ENCODE measurements around the gene AFDN.

AFDN gene, protein sequence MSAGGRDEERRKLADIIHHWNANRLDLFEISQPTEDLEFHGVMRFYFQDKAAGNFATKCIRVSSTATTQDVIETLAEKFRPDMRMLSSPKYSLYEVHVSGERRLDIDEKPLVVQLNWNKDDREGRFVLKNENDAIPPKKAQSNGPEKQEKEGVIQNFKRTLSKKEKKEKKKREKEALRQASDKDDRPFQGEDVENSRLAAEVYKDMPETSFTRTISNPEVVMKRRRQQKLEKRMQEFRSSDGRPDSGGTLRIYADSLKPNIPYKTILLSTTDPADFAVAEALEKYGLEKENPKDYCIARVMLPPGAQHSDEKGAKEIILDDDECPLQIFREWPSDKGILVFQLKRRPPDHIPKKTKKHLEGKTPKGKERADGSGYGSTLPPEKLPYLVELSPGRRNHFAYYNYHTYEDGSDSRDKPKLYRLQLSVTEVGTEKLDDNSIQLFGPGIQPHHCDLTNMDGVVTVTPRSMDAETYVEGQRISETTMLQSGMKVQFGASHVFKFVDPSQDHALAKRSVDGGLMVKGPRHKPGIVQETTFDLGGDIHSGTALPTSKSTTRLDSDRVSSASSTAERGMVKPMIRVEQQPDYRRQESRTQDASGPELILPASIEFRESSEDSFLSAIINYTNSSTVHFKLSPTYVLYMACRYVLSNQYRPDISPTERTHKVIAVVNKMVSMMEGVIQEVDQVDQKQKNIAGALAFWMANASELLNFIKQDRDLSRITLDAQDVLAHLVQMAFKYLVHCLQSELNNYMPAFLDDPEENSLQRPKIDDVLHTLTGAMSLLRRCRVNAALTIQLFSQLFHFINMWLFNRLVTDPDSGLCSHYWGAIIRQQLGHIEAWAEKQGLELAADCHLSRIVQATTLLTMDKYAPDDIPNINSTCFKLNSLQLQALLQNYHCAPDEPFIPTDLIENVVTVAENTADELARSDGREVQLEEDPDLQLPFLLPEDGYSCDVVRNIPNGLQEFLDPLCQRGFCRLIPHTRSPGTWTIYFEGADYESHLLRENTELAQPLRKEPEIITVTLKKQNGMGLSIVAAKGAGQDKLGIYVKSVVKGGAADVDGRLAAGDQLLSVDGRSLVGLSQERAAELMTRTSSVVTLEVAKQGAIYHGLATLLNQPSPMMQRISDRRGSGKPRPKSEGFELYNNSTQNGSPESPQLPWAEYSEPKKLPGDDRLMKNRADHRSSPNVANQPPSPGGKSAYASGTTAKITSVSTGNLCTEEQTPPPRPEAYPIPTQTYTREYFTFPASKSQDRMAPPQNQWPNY (N-terminal part only)

DNA sequence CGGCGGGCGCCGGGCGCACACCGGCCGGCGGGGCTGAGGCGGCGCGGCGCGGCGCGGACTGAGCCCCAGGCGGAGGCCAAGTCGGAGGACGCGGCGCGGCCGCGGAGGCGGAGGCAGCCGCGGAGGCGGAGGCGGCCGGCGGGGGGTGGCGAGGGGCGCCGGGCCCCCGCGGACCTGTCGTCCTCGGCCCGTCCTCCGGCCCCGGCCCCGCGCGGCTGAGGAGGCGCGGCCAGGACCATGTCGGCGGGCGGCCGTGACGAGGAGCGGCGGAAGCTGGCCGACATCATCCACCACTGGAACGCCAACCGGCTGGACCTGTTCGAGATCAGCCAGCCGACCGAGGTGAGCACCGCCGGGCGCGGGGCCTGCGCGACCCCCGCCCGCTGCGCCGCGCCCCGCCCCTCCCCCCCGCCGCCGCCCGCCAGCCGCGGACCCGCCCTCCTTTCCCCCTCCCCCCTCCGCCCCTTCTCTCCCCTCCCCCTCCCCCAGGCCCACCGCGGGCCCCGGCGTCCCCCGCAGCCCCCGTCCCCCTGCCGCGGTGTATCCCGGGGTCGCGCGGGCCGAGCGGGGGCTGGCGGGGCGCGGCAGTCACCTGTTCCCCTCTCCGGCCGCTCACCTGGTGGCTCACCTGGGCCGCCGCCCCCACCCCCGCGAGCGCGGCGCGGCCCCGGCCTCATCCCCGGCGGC is at the start of gene AFDN:
Gene AFDN (plus strand): TSS at position 16 of the 687 bp plus-strand sequence. CDS start 222 bp downstream, at position 238.
- DNase-seq (ENCODE audit: low read depth): no peak

DNA sequence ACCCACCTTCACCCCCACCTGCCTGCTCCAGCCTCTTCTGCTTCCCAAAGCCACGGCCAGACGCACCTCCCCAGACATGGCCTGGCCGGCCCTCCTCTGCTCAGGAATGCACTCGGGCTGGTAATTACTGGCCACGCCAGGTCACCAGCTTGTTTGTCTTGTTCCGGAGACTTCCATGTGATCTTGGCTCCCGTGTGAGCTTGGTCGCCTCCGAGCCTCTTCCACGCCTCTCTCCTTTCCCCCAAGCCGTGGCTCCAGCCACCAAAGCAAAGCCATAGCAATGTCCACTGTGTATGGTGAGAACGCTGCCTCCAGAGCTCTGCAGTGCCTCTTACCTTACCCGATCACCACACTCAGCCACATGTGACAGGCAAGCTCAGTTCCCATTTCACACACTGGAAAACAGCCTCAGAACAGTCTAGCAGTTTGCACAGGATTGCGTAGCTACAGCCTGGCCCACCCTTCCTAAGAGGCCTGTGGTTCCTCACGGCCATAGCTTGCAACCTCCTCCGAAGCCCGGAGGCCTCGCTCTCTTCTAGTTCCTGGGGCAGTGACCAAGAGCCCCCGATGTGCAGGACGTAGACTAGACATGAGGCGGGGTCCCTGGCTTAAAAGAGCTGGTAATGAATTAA is 48.1 kb upstream of the AFDN start:
- no peak for DNase-seq (ENCODE audit: low read depth)

DNA sequence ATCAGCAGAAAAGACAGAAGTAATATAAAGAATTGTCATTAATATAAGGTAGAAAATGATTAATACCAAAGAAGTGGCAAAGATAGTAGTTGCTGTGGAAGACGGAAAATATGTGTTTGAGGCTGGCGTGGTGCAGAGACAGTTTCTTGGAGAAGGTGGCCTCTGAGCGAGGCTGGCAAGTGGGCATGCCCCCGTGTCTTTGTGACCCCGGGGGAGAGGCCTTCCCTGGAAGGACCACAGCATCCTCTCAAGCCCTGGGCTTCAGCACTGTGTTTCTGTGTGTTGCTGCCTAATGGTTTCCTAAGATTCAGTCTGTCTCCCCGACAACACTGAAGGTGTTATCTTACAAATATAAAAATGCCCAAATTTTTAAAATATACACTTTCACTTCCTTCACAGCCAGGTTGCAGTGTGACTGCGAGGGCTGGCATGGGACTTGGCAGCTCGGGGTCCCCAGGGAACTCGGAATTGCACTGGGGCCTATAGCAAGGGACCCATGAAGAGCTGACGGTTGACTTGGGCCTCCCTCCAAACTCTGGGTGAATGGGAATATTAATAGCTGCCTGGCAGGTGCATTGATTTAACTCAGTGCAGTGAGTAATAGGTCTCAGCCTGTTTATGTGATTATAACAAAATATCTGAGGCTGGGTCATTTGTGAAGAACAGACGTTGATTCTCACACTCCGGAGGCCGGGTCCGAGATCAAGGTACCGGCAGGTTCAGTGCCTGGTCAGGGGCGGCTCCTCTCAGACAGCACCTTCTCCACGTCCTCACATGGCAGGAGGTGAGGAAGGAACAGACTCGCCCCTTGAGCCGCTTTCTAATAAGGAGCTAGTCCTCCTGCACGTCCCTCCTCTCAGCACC is 47.4 kb upstream of the AFDN start:
- no peak for DNase-seq (ENCODE audit: low read depth)

DNA sequence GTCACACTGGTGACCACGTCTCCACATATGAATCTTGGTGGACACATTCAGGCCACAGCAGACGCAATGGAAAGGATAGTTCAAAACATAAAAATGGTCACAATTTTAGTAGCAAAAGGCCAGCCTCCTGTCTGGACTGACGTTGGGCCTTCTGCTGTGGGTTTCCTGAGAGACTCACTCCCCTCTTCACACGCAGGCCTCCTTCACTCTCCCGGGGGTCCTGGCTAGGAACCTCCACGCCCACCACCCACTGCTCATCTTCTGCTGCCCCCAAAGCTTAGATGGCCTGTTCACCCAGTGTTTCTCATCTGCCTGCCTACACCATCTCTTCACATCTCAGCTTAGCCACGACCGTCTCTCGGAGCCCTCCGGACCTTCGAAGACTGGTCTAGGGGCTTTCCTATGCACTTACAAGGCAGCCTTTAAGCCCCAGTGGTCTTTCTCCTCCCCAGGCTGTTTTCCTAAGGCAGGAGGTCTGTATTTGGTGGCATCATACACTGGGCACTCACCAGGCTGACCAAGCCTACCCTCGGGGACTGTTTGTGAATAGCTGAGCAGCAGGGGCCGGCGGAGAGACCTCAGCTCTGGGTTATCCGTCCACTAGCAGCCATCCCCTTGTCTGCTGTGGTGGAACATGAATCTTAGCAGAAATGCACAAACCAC is 46.6 kb upstream of the AFDN start:
- no peak for DNase-seq (ENCODE audit: low read depth)

DNA sequence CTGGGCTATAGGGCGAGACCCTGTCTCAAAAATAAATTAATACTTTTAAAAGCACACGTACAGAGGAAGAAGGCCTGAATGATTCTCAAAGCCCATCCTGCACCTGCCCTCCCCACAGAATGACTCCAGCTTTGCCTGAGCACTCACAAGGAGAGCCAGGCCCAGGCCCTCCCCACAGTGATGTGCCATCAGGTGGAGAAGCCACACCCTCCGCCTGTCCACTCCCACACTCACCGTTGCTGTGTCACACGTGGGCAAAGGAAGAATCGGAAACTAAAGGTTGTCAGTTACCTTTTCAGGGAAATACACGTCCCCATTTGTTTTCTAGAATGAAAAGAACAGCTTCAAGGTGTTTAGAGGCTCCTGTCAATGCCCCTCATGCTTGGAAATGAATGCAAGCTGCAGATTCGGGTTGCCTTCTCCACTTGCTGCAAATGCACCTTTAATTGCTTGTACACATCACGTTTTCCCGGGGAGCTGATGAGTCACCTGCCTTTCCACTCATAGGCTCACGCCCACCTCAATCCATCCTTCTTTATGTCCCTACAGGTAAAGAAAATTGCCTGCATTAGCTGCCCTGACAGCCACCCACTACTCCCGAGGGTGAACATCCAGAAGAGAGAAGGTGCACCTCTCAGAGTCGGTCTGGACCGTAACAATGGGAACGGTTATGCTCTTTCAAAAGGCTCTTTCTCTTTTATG is 45.5 kb upstream of the AFDN start:
- DNase-seq (ENCODE audit: low read depth): no peak

DNA sequence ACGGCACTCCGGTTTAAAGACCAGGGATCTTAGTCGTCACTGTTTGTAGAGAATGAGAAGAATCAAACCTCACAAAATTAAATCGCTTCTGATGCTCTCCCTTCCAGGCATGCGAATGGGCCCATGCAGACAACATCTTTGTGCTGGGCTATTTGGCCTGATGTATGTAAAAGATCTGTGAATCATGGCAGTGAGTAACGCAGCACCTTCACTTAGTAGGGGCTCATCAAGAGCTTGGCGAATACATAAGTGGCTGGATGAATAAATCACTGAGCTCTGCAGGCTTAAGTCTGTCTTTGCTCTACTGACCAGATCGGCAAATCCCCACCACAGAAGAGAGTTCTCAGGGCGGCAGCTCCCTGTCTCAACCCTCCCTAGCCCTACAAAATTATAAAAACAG is 44.8 kb upstream of the AFDN start:
- DNase-seq (ENCODE audit: low read depth): no peak

DNA sequence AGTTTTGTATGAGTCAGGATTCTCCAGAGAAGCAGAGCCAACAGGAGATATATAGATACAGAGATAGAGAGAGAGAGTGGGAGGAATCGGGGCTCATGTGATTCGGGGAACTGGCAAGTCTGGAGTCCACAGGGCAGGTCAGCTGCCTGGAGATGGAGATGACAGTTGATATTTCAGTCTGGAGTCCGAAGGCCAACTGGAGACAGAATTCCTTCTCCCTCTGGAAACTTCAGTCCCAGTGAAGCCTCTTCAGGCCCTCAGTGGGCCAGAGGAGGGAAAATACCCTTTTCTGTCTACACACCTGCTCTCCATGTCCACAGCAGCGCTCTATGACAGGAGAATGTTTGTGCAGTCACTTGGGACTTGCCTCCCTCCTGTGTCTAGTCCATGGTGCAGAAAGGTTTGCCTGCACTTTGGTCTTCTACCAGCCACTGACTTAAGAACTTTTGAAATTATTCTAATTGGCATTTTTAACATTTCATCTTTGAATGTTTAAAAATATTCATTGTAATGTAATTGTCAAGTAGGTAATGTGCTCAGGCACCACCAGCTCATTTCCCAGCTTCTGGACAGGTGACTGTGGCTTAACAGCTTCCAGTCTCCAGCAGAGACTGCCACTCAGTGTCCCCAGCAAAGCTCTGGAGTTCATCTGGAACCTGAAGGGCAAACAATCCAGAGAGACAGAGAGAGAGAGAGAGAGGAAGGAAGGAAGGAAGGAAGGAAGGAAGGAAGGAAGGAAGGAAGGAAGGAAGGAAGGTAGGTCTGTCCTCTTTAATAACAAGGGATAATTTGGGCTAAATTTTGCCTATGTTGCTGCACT is 43.8 kb upstream of the AFDN start:
- DNase-seq (ENCODE audit: low read depth): no peak

DNA sequence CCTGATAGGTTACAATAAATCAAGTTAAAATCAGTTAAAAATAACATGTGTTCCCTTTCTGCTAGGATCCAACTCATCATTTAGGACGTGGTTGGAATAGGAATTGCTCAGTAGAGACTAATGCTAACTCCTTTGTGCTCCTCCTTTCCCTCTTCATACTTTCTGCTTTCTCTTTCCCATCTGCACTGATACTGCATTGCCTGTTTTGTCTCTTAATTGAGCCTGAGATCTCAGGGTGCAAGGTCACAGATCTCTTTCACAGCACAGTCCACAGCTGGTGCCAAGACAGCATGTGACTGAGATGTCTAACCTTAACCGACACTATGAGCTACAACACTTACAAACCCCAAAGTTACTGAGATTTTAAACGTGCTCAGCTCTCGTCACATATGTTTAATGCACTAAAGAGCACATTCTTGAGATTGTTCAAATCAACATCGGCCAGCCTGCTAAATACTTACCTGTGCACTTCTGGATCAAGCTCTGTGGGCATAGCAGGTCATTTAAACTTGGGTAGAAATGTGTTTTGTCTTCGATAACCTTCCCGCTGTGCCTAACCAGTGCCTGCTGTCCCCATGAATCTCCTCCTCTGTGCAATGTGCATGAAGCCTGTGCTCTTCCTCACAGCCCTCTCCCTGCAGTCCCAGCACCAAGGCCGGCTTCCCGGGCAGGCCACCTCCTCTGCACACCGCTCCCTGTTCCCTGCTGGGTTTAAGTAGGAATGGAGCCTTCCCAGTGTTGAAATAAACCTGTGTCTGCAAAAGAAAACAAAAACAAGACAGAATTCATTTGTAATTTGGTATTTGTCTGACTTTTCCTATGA is 39.6 kb upstream of the AFDN start:
- DNase-seq (ENCODE audit: low read depth): no peak

DNA sequence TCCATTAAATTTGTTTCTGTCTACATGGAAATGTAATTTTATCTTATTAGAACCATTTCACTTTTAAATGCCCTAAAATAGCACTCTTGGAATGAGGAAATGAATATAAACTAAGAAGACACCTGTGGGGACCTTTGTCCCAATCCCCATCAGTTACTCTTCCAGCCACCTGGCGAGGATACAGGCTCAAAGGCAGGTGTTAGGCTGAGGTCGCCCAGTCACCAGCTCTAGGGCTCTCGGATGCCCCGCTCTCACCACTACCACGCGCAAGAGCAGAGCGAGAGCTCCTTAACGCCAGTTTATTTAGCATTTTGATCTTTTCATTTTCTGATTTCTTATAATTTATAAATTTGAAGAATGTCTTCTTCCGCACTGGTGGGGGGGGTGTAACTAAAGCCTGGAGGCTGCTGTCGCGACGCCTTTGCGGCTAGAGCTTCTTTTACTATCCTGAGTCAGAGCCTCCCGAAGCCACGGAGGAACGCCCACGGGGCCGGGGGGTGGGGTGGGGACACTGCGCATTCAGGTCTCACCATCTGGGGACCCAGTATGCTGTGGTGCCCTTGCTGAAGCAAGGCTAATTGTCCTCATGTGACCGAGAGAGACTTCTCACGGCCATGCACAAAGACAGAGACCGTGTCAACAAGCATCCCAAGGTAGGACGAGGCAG is 38.7 kb upstream of the AFDN start:
- DNase-seq (ENCODE audit: low read depth): no peak

DNA sequence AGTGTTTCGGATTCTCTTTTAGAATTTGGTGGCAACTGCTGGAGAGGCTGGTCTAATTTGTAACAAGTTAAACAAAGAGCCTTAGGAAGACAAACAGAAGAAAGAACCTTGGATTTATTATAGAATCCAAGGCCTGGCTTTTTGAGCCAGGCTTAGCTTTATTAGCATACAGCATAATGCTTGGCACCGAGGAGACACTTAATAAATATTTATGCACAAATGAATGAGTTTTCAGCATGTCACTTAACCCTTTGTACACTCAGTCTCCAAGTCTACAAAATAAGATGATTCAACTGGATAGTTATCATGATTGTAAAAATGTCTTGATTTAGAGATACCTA is 38.2 kb upstream of the AFDN start:
- DNase-seq (ENCODE audit: low read depth): no peak

DNA sequence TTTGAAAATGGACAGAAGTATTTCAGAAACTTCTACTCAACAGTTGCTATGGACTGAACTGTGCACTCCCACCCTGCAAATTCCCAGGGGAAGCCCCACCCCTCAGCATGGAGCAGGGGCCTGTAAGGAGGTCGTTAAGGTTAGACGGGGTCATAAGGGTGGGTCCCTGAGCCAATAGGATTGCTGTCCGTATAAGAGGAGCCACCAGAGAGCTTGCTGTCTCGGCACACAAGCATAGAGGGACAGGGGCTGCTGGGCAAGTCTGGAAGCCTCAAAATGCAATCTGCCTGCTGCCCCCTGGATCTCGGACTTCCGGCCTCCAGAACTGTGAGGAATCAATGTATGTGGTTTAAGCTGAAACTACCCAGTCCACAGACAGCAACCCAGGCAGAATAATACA is 37.4 kb upstream of the AFDN start:
- no peak for DNase-seq (ENCODE audit: low read depth)

DNA sequence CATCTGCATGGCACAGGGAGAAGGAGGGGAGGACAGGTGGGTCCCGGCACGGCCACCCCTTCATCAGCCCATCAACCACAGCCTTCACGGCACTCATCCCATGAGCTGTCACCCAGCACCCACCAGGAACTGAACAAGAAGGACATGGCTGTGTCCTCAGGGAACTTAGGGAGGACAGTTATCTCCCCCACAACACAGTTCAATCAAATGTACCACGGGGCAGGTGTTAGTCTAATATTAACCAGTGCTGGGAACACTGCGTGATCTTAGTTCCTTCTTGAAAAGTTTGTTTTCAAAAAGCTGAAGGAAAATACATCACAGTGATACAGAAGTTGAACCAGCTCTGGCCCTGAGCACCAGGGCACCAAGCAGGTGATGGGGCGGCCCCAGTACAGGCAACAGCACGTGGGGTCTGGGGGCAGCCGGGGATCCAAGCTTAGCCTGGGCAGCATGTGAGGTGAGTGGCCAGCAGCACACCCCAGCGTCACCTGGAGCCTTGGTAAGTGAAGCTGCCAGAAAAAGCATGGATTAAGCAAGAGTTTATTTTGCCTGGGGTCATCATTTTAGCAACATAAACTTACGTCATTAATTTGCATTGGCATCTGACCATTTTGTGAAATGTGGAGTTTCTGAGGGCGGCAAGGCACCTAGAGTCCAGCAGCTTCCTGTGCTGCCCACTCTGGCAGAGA is 35.5 kb upstream of the AFDN start:
- DNase-seq (ENCODE audit: low read depth): no peak

DNA sequence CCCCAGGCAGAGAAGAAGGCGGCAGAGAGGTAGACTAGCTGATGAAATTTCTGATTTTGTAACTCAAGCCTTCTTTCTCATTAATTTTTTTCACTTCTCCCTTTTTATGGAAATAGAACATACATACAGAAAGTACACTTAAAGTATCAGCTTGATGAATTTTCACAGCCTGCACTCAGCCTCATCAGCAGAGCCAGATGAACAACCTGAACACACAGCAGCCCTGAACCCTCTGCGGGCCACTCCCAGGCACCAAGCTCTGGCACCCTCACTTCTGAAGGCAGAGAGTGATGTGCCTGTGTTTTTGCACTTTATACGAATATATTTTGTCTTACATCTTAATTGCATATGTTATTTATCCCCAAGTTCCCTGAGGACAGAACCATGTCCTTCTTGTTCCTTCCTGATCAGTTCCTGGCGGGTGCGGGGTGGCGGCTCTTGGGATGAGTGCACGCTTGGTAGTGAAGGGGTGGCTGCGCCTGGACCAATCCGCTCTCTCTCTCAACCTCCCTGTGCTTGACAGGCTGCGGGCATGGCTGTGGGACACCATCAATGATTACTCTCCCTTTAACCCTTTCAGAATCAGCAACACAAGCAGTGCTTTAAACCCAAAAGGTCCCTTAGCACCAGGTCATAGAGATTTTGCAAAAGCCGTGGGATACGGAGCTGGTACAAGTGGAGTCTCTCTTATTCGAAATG is 34.8 kb upstream of the AFDN start:
- no peak for DNase-seq (ENCODE audit: low read depth)

DNA sequence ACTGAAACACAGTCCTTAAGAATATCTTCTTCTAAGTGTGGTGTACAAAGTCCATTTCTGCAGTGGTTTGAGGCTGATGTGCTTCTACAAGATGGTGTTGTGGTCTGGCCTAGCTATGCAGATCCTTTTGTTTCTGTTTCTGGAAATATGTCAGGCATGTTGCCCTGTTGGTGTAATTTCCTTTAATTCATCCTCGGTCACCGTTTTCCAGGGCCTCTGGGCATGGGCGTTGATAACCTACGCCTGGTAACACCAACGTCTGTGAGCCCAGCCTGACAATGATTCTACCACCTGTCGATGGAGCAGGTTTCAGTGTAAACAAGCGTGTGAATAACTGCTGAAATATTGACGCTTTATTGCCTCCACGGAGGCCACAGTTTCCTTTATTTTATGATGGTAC is 33.3 kb upstream of the AFDN start:
- DNase-seq (ENCODE audit: low read depth): no peak

Measured in stimulated activated CD8-positive, alpha-beta memory T cell treated with anti-CD3 and anti-CD28 coated beads, Interleukin-15, amount 100 ng/mL, for 1 hour (primary cell).